Measurements from ENCODE around the gene EXOC5. TPM values are rescaled to one million over a fixed set of nuclear protein-coding genes. Genes with fewer than 3 reads are reported as not detected.
"Not testable (repeated sequence)": the region's sequence is repeated elsewhere in the genome, so short reads cannot be mapped to it uniquely, and the experiment has no call there.

EXOC5 gene
- polyA plus RNA-seq, 1 donor from 2014 or later, result 138 TPM

GRCh38 chr14:57202672-57203071 is 66.0 kb downstream of the EXOC5 start:
- H3K79me2 ChIP-seq (replicated peaks; ENCODE audit: insufficient read depth, low read length); H3K4me2 ChIP-seq (ENCODE audit: low read length); H3K27ac ChIP-seq (ENCODE audit: low read length); H3F3A ChIP-seq (ENCODE audit: insufficient read depth, low read length, poor library complexity, severe bottlenecking); H3K9me3 ChIP-seq (ENCODE audit: low read length); H3K4me3 ChIP-seq (ENCODE audit: low read length); H3K9ac ChIP-seq (ENCODE audit: low read length); H4K20me1 ChIP-seq (ENCODE audit: insufficient read depth); H3K27me3 ChIP-seq (ENCODE audit: insufficient read depth, low read depth, low read length); H2AFZ ChIP-seq (ENCODE audit: low read depth, low read length); H3K36me3 ChIP-seq (ENCODE audit: insufficient read depth, low read length); H3K9me2 ChIP-seq (ENCODE audit: insufficient read depth, low read length): not testable (repeated sequence)
- TF ChIP-seq SMC3 (conservative IDR thresholded peaks at IDR 0.05; ENCODE audit: poor library complexity), result peak; percentile 56
- TF ChIP-seq, protein P1, sequence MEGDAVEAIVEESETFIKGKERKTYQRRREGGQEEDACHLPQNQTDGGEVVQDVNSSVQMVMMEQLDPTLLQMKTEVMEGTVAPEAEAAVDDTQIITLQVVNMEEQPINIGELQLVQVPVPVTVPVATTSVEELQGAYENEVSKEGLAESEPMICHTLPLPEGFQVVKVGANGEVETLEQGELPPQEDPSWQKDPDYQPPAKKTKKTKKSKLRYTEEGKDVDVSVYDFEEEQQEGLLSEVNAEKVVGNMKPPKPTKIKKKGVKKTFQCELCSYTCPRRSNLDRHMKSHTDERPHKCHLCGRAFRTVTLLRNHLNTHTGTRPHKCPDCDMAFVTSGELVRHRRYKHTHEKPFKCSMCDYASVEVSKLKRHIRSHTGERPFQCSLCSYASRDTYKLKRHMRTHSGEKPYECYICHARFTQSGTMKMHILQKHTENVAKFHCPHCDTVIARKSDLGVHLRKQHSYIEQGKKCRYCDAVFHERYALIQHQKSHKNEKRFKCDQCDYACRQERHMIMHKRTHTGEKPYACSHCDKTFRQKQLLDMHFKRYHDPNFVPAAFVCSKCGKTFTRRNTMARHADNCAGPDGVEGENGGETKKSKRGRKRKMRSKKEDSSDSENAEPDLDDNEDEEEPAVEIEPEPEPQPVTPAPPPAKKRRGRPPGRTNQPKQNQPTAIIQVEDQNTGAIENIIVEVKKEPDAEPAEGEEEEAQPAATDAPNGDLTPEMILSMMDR (IDR thresholded peaks at IDR 0.05; ENCODE audit: poor library complexity, severe bottlenecking), result peak; percentile 43

DNA sequence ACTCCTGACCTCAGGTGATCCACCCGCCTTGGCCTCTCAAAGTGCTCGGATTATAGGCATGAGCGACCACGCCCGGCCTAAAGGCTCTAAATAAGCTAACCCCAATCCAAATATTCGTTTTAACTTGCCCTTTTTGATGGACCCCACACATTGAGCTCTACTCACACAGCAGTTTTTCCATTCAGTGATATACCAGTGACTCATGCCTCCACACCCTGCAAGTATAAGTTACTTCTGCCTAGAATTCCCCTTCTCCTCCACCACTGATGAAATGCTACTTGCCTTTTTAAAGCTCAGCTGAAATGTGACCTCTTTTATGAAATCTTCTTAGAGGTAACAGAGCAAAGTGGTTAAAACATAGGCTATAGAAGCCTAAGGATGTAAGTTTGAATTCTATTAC is 68.8 kb downstream of the EXOC5 start:
- Histone ChIP-seq H3F3A (ENCODE audit: insufficient read depth, low read length, poor library complexity, severe bottlenecking) (no peaks in the 10 kb centered on the region), H3K9me2 (ENCODE audit: insufficient read depth, low read length) (no peaks in the 10 kb centered on the region), H3K27ac (ENCODE audit: low read length) (no peak overlapping the region), H4K20me1 (ENCODE audit: insufficient read depth) (no peaks in the 10 kb centered on the region), H3K4me2 (ENCODE audit: low read length) (no peak overlapping the region), H3K9me3 (ENCODE audit: low read length) (no peaks in the 10 kb centered on the region), H3K4me3 (ENCODE audit: low read length) (no peak overlapping the region), H3K36me3 (ENCODE audit: insufficient read depth, low read length) (no peaks in the 10 kb centered on the region), H3K9ac (ENCODE audit: low read length) (no peak overlapping the region), H2AFZ (ENCODE audit: low read depth, low read length) (no peak overlapping the region), H3K79me2 (replicated peaks; ENCODE audit: insufficient read depth, low read length) (no peaks in the 10 kb centered on the region), H3K27me3 (ENCODE audit: insufficient read depth, low read depth, low read length) (no peaks in the 10 kb centered on the region)
- TF ChIP-seq SMC3 (conservative IDR thresholded peaks at IDR 0.05; ENCODE audit: poor library complexity) (no peak), POLR2AphosphoS5 (IDR thresholded peaks at IDR 0.05) (no peak), EP300 (conservative IDR thresholded peaks at IDR 0.05; ENCODE audit: poor library complexity, severe bottlenecking) (no peak), REST (IDR thresholded peaks at IDR 0.05; ENCODE audit: borderline replicate concordance) (no peak)

- no peak overlapping the region for H3K27ac ChIP-seq (ENCODE audit: low read length)
- no peaks in the 10 kb centered on the region for H3K9me3 ChIP-seq (ENCODE audit: low read length)
- H3K9me2 ChIP-seq (ENCODE audit: insufficient read depth, low read length), result no peaks in the 10 kb centered on the region
- H3K36me3 ChIP-seq (ENCODE audit: insufficient read depth, low read length), result no peaks in the 10 kb centered on the region
- no peak overlapping the region for H3K4me2 ChIP-seq (ENCODE audit: low read length)
- no peak overlapping the region for H3K4me3 ChIP-seq (ENCODE audit: low read length)
- H2AFZ ChIP-seq (ENCODE audit: low read depth, low read length), result no peak overlapping the region
- no peaks in the 10 kb centered on the region for H4K20me1 ChIP-seq (ENCODE audit: insufficient read depth)
- TF ChIP-seq EZH2 (IDR thresholded peaks at IDR 0.05; ENCODE audit: borderline replicate concordance, insufficient read depth, low read length, poor library complexity, severe bottlenecking) (no peak), SMC3 (conservative IDR thresholded peaks at IDR 0.05; ENCODE audit: poor library complexity) (peak; percentile 76), RAD21 (conservative IDR thresholded peaks at IDR 0.05) (peak; percentile 76)
- TF ChIP-seq, protein P1 (IDR thresholded peaks at IDR 0.05; ENCODE audit: poor library complexity, severe bottlenecking), result peak; percentile 69
- H3K9ac ChIP-seq (ENCODE audit: low read length), result no peak overlapping the region
- H3K27me3 ChIP-seq (ENCODE audit: insufficient read depth, low read depth, low read length), result no peaks in the 10 kb centered on the region
- no peaks in the 10 kb centered on the region for H3F3A ChIP-seq (ENCODE audit: insufficient read depth, low read length, poor library complexity, severe bottlenecking)
- H3K79me2 ChIP-seq (replicated peaks; ENCODE audit: insufficient read depth, low read length), result no peaks in the 10 kb centered on the region
Measured at GRCh38 chr14:57189070-57189469, 79.6 kb downstream of the EXOC5 start.
